Liver (tissue), 9 donors: ENCODE results near the gene DBNDD2. TPM values are rescaled to one million over a fixed set of nuclear protein-coding genes. Genes with fewer than 3 reads are reported as not detected.

ENCODE experiments used
- DNase-seq: peaks from one replicate; pipeline ENCODE4 v3.0.0-alpha.2; 2017; ENCODE audit warnings: low spot score
- H3K27ac ChIP-seq, 2 donors: one replicate each; pipeline ENCODE4 v1.7.0; 2013; ENCODE audit warnings: inconsistent platforms in 2 of 2, low read length in 2 of 2, control low read depth in 1 of 2, low read depth in 1 of 2, mild to moderate bottlenecking in 1 of 2
- H3K27me3 ChIP-seq, 4 donors: one replicate each; pipeline versions ENCODE4 v1.6.1 to v1.7.0; 2013; ENCODE audit warnings: low read length in 3 of 4, inconsistent platforms in 1 of 4, mild to moderate bottlenecking in 1 of 4, moderate library complexity in 1 of 4; ENCODE audit not compliant: control insufficient read depth in 4 of 4, insufficient read depth in 4 of 4
- H3K36me3 ChIP-seq, 4 donors: one replicate each; pipeline versions ENCODE4 v1.6.1 to v1.7.0; 2013; ENCODE audit warnings: low read length in 3 of 4, mild to moderate bottlenecking in 3 of 4, low read depth in 1 of 4, moderate library complexity in 1 of 4; ENCODE audit not compliant: control insufficient read depth in 4 of 4, insufficient read depth in 3 of 4
- H3K4me1 ChIP-seq, 4 donors: one replicate each; pipeline versions ENCODE4 v1.6.1 to v1.7.0; 2013; ENCODE audit warnings: low read length in 3 of 4, mild to moderate bottlenecking in 3 of 4, moderate library complexity in 1 of 4; ENCODE audit not compliant: control insufficient read depth in 4 of 4, insufficient read depth in 4 of 4
- H3K4me3 ChIP-seq, 3 donors: one replicate each; pipeline versions ENCODE4 v1.6.1 to v1.7.0; 2013; ENCODE audit warnings: low read length in 3 of 3, control low read depth in 1 of 3, low read depth in 1 of 3, mild to moderate bottlenecking in 1 of 3
- H3K9ac ChIP-seq, 2 donors: one replicate each; pipeline ENCODE4 v1.7.0; 2013; ENCODE audit warnings: low read length in 2 of 2, mild to moderate bottlenecking in 2 of 2, moderate library complexity in 2 of 2, control low read depth in 1 of 2, low read depth in 1 of 2
- H3K9me3 ChIP-seq, 4 donors: one replicate each; pipeline versions ENCODE4 v1.6.1 to v1.7.0; 2013; ENCODE audit warnings: low read length in 3 of 4; ENCODE audit not compliant: control insufficient read depth in 4 of 4
- CTCF ChIP-seq: fragments of 150-350 bp; IDR thresholded peaks from 2 replicates; pipeline ENCODE4 v1.5.1; 2017; ENCODE audit warnings: improper control_type of control experiment, low read depth, low read length; ENCODE audit not compliant: missing input control
- EGR1 ChIP-seq, 2 donors: IDR thresholded peaks; 2 replicates each; pipeline ENCODE4 v1.6.1; 2016 to 2018; ENCODE audit warnings: antibody characterized with exemption in 2 of 2, low read depth in 2 of 2
- FOXA1 ChIP-seq: IDR thresholded peaks from 2 replicates; pipeline ENCODE4 v1.6.1; 2016; ENCODE audit warnings: antibody characterized with exemption
- FOXA2 ChIP-seq: IDR thresholded peaks from 2 replicates; pipeline ENCODE4 v1.6.1; 2016; ENCODE audit warnings: antibody characterized with exemption
- GABPA ChIP-seq, 2 donors: IDR thresholded peaks in 1 of 2; conservative IDR thresholded peaks in 1 of 2; 2 replicates each; pipeline ENCODE4 v1.6.1; 2016; ENCODE audit warnings: antibody characterized with exemption in 2 of 2, mild to moderate bottlenecking in 1 of 2, moderate library complexity in 1 of 2
- HNF4A ChIP-seq, 2 donors: conservative IDR thresholded peaks; 2 replicates each; pipeline ENCODE4 v1.6.1; 2016; ENCODE audit warnings: antibody characterized with exemption in 2 of 2, mild to moderate bottlenecking in 2 of 2
- HNF4G ChIP-seq: IDR thresholded peaks from 2 replicates; pipeline ENCODE4 v1.6.1; 2016; ENCODE audit warnings: antibody characterized with exemption
- JUND ChIP-seq, 2 donors: IDR thresholded peaks; 2 replicates each; pipeline ENCODE4 v1.6.1; 2016; ENCODE audit warnings: antibody characterized with exemption in 2 of 2
- NR2F2 ChIP-seq: IDR thresholded peaks from 2 replicates; pipeline ENCODE4 v1.6.1; 2016; ENCODE audit warnings: antibody characterized with exemption
- RAD21 ChIP-seq, 2 donors: IDR thresholded peaks; 2 replicates each; pipeline ENCODE4 v1.6.1; 2016; ENCODE audit warnings: antibody characterized with exemption in 2 of 2, mild to moderate bottlenecking in 2 of 2
- REST ChIP-seq: IDR thresholded peaks from 2 replicates; pipeline ENCODE4 v1.6.1; 2016; ENCODE audit warnings: antibody characterized with exemption, mild to moderate bottlenecking
- RXRA ChIP-seq, 2 donors: IDR thresholded peaks; 2 replicates each; pipeline ENCODE4 v1.6.1; 2017 to 2018; ENCODE audit warnings: antibody characterized with exemption in 2 of 2, mild to moderate bottlenecking in 1 of 2
- SP1 ChIP-seq: IDR thresholded peaks from 2 replicates; pipeline ENCODE4 v1.6.1; 2018; ENCODE audit warnings: antibody characterized with exemption, mild to moderate bottlenecking
- TAF1 ChIP-seq: conservative IDR thresholded peaks from 2 replicates; pipeline ENCODE4 v1.6.1; 2016; ENCODE audit warnings: antibody characterized with exemption, mild to moderate bottlenecking
- YY1 ChIP-seq: IDR thresholded peaks from 2 replicates; pipeline ENCODE4 v1.6.1; 2016; ENCODE audit warnings: antibody characterized with exemption, mild to moderate bottlenecking
- ZBTB33 ChIP-seq: IDR thresholded peaks from 2 replicates; pipeline ENCODE4 v1.6.1; 2016; ENCODE audit warnings: antibody characterized with exemption
- WGBS: extraction: QIAGEN DNeasy Blood & Tissue Kit; methylation state at CpG from one replicate; pipeline ENCODE4 v1.1.7; 2013; 5-methylcytosine and 5-hydroxymethylcytosine counted together
- polyA plus RNA-seq, 2 donors: library from polyadenylated mRNA; stranded (reverse) in 1 of 2; unstranded in 1 of 2; fragments of 200-250 nt in 1 of 2; fragments of >200 nt in 1 of 2; fragmentation: Nextera tagmentation in 1 of 2; extraction: Ambion mirVana in 1 of 2; gene quantifications; one replicate each; pipeline versions ENCODE4 v1.2.1 to v1.2.3, GENCODE V29; 2013 to 2015
- total RNA-seq, 2 donors: library from RNA; depleted of rRNA; stranded (reverse); fragments of >200 nt; gene quantifications; one replicate each; pipeline ENCODE4 v1.2.3, GENCODE V29; 2014
- TF ChIP-seq, protein P1 (sequence below): IDR thresholded peaks from 2 replicates; pipeline ENCODE4 v1.6.1; 2016; ENCODE audit warnings: antibody characterized with exemption
- TF ChIP-seq, protein P2 (sequence below): IDR thresholded peaks from 2 replicates; pipeline ENCODE4 v1.6.1; 2016; ENCODE audit warnings: antibody characterized with exemption
- donor health status: healthy.
- donor health status: healthy.
- donor health status: healthy.
- donor health status: healthy.
- donor health status: healthy.

Gene DBNDD2
- total and polyA plus RNA-seq, 4 donors = 2.1 to 4.6 (median 2.7) TPM

DNA sequence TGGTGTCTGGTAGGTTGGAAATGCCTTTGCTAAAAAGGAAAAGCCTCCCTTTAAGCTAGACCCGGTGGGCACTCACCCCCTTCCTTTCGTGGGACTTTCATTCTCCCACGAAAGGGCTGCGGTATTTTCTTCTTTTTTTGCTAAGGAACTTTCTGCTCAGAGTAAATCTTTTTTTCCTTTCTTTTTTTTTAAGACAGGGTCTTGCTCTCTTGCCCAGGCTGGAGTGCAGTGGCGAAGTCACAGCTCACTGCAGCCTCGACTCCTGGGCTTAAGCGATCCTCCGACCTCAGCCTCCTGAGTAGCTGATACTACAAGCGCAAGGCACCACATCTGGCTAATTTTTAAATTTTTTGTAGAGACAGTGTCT is 34.0 kb upstream of the DBNDD2 start:
- Histone ChIP-seq H3K27ac (no peak overlapping the region), H3K9ac (no peak overlapping the region), H3K9me3 (no peaks in the 10 kb centered on the region), H3K27me3 (no peaks in the 10 kb centered on the region), H3K4me3 (no peak overlapping the region), H3K4me1 (peaks cover 4 to 11% (median 5%) of the 10 kb centered on the region in 4 donors), H3K36me3 (peaks cover 0 to 2% (median 0%) of the 10 kb centered on the region in 4 donors)
- 67% methylated on average over 9 of the region's 9 CpGs for WGBS
- TF ChIP-seq RXRA (IDR thresholded peaks at IDR 0.05) (no peak), EGR1 (IDR thresholded peaks at IDR 0.05; ENCODE audit: low read depth in 2 of 2) (no peak), YY1 (no peak), FOXA2 (no peak), JUND (IDR thresholded peaks at IDR 0.05) (no peak), RAD21 (IDR thresholded peaks at IDR 0.05) (no peak), ZBTB33 (no peak), FOXA1 (no peak), REST (no peak), HNF4A (conservative IDR thresholded peaks at IDR 0.05) (no peak), HNF4G (no peak), TAF1 (no peak), GABPA (IDR thresholded peaks at IDR 0.05 in 1 of 2, conservative IDR thresholded peaks at IDR 0.05 in 1 of 2) (no peak), NR2F2 (no peak), SP1 (no peak)
- TF ChIP-seq, protein P1, sequence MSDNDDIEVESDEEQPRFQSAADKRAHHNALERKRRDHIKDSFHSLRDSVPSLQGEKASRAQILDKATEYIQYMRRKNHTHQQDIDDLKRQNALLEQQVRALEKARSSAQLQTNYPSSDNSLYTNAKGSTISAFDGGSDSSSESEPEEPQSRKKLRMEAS = no peak
- TF ChIP-seq, protein P2, sequence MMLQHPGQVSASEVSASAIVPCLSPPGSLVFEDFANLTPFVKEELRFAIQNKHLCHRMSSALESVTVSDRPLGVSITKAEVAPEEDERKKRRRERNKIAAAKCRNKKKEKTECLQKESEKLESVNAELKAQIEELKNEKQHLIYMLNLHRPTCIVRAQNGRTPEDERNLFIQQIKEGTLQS = no peak
- DNase-seq = no peak

GRCh38 chr20:45374966-45375365 is 33.1 kb upstream of the DBNDD2 start:
- no peak overlapping the region for H3K9ac ChIP-seq
- peaks cover 0 to 2% (median 0%) of the 10 kb centered on the region in 4 donors for H3K36me3 ChIP-seq
- H3K4me1 ChIP-seq = peaks cover 4 to 11% (median 5%) of the 10 kb centered on the region in 4 donors
- H3K27ac ChIP-seq = no peak overlapping the region
- DNase-seq = no peak
- no peaks in the 10 kb centered on the region for H3K27me3 ChIP-seq
- H3K4me3 ChIP-seq = no peak overlapping the region
- WGBS = 97% methylated on average over 14 of the region's 14 CpGs
- no peaks in the 10 kb centered on the region for H3K9me3 ChIP-seq
- no peak for TF ChIP-seq RXRA (IDR thresholded peaks at IDR 0.05)
- TF ChIP-seq JUND (IDR thresholded peaks at IDR 0.05) = no peak
- no peak for TF ChIP-seq TAF1
- TF ChIP-seq, protein P2 = no peak
- TF ChIP-seq, protein P1 = no peak
- TF ChIP-seq HNF4A (conservative IDR thresholded peaks at IDR 0.05) = no peak
- no peak for TF ChIP-seq EGR1 (IDR thresholded peaks at IDR 0.05; ENCODE audit: low read depth in 2 of 2)
- no peak for TF ChIP-seq CTCF
- no peak for TF ChIP-seq FOXA2
- no peak for TF ChIP-seq YY1
- no peak for TF ChIP-seq ZBTB33
- no peak for TF ChIP-seq RAD21 (IDR thresholded peaks at IDR 0.05)
- TF ChIP-seq SP1 = no peak
